HG03064 (cell line): ENCODE data around the gene PDLIM7.

Experiments used
- ATAC-seq: cut with Tn5 transposase; IDR thresholded peaks from one replicate; pipeline ENCODE4 v1.9.1; 2021; ENCODE audit warnings: low read depth; ENCODE audit not compliant: unreplicated experiment

The PDLIM7 gene

DNA sequence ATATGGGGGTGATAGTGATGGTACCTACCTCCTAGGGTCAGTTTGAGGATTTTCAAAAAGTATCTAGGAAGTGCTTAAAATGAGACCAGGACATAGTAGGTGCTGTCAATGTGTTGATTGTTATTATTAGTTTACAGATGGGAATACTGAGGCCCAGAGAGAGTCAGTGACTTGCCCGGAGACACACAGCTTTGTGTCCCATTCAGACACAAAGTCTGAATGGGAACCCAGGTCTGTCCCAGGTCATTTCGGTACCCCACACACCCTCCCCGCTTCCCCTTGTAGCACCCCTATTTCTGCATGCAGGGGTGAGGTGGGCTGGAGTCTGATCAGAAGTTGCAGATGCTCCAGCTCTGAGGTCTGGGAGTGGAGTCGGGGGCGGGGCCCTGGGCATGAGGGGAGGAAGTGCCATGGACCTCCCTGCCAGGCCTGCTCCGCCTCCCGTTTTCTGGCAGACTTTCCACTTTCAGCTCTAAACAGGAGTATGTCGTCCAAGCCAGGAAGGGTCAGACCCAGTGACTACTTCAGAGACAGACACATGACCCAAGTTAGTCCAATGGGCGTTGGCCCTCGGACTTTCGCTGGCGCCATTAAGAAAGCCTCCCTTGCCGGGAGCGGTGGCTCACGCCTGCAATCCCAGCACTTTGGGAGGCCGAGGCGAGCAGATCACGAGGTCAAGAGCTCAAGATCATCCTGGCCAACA lies 20.7 kb downstream of the PDLIM7 start:
- ATAC-seq = no peak

DNA sequence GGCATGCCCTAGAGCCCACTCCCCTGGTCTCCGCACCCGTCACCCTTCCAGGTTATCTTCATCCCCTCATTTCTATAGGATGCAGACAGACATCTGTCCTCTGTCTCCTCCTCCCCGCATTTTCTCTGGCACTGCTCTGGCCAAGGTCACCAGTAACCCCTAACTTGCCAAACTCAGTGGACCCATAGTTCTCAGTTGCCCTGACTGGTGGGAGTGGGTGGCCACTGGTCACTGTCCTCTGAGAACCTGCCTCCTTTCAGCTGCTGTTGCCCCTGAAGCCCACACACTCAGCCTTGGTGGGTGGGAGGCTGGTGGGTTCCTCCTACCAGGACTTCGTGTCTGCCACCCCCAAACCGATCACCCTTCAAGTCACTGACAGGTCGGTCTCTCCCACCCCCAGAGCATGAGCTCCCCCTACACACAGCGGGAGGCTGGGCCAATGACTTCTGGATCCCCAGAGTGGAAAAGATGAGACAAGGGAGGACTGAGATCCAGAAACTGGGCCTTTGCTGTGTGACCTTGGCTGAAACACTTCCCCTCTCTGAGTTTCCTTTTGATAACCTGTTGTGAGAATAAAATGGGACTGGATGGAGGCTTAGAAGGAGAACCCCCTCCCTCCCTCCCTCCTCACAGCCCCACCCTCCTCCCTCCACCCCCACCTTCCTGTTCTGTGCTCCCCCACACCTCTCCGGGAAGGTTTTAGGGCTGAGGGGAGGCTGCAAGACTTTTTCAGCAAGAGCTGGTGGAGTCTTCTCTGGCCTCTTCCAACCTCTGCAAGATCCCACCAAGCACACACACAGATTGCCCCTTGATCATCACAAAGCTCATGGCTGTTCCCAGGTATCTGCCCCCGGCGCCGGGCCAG lies 21.6 kb downstream of the PDLIM7 start:
- ATAC-seq = no peak

DNA sequence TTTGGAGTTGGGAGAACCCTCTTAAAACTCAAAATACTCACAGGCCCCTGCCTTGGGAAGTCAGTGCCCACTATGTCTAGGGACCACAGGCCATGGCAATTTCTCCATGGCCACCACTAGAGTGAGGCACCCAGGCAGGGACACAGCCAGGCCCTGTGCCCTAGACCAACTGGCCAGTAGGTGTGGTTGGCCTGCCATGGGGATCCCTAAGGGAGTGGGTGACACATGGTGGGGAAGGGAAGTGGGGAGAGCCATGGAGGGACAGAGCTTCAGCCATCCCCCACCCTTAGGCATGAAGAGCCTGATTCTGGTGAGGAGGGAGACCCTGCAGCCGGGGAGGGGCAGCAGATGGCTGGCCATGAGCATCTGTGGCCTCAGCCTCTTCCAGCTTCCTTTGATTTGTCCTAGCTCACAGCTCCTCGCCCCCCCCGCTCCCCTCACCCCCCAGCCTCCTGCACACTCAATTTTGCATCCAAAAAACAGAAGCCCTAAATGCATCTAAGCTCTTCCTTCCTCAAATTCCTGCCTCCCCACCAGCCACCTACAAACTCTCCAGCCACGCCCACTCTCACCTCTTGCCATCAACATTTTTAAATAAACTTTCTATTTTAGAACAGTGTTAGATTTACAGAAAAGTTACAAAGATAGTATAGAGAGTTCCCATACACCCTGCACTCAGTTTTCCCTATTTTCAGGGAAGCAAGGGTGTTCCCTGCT lies 22.4 kb downstream of the PDLIM7 start:
- ATAC-seq = no peak

DNA sequence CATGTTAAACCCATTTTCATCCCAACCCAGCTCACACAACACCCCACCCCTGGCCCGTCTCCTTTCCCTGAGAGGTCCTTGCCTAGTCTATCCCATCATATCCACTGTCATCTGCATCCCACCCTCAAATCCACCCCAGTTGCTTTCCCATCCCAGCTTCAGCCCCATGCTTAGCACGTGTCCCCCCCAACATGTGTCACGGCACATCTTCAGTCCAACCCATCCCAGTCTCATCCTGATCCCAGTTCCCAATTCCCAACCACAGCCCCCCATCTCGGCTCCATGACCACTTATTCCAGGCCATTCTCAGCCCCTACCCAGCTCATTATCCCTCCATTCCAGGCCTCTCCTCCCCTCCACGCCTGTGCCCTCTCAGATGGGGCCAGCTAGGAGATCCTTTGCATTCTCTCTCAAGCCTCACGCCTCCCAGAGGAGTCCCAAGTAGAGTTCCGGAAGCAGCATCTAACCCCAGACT lies 23.4 kb downstream of the PDLIM7 start:
- no peak for ATAC-seq

DNA sequence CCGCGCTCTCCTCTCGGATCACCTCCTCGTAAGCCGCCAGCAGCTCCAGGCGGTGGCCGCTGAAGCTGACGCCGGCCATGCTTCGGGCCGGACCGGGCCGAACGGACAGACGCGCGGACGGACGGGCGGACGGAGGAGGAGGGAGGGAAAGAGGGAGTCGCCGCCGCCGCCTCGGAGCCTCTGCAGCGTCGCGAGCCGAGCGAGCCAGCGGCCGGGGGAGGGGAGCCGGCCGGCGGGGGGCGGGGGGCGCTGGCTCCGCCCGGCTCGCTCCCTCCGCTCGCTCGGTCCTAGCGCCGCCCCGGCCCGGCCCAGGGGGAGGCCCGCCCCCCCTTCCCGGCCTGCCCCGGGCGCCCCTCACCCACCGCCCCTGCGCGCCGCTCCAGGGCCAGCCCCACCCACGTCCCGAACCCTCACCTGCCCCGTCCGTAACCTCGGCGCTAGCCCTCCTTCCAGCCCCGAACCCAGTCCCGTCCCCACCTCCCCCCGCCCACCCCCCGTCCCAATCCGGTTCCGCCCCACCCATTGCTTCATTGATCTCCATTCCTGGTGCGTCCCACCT lies 23.9 kb downstream of the PDLIM7 start, which contains the start of gene DBN1:
Gene DBN1 (minus strand): TSS at position 192 of the 559 bp plus-strand sequence. CDS start 113 bp downstream, at position 79.
- ATAC-seq = no peak

DNA sequence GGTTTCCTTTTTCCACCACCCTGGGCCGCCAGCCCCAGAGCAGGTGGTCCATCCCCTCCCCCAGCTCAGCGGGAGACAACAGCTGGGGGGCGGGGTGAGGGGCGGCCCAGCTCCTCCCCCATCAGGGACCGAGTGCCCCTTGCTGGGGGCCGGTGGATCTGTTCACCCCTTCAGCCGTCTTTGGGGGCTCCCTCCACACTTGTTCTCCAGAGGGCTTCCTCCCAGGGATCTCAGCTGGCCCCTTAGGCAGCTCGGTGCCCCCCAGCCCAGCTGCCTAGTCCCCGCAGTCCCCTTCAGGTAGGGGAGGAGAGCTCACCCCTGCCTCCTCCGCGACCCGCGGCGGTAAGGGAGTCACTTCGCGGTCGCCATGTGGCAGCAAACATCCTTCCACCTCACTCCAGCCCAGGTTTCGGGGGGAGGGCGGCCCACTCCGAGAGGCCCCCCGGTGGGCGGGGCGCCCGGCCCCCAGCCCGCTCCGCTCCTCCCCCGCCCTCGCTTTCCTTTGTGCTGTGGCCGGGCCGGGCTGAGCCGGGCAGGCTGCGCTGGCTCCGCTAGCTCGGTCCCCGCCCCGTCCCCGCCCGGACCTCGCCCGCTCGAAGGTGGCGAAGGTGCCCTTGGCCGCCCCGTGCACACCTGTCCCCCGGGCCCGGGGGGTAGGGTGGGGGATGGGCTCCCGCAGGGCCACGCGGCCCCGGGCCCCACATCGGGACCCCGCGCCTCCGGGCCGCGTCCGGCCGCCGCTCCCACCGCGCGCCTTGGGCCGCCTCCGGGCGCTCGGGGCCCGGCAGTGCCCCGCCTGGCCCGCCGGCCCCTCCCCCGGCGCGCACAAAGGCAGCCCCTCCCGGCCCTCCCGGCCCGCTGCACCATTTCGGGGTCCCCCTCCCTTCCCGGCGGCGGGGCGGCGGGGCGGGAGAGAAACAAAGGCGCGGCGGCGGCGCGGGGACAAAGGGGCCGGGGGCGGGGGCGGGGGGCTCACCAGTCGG lies 24.7 kb downstream of the PDLIM7 start:
- ATAC-seq = no peak

DNA sequence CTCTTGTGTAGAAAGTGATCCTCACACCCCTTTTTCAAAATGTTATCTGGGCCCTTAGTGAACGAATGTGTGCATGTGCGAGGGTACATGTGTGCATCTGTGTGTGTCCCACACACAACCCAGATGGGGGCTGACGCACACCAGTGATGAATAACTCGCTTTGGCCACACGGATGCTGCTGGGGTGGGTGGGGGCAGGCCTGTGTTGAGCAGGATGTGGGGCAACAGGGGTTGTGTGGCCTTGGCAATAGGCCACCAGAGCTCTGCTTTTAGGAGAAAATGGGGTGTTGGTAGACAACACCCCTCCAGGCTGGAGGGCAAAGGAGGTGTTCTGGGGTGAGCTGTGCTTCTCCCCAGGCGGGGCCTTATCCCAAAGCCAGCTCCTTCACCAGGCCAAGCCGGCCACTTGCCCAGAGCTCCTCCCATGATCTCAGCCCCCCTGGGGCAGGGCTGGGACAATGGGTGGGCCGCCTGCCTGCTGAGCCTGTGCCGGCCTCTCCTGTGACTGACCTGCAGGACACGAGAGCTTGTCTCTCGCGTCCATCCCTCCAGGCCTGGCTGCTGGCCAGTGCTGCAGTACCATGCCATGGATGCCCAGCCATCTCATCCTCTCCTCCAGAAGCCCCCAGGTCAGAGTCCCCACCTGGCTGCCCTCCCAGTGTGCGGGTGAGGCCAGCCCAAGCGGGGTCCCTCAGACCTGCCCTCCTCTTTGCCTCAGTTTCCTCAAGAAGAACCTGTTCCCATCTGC lies 25.6 kb downstream of the PDLIM7 start:
- no peak for ATAC-seq

DNA sequence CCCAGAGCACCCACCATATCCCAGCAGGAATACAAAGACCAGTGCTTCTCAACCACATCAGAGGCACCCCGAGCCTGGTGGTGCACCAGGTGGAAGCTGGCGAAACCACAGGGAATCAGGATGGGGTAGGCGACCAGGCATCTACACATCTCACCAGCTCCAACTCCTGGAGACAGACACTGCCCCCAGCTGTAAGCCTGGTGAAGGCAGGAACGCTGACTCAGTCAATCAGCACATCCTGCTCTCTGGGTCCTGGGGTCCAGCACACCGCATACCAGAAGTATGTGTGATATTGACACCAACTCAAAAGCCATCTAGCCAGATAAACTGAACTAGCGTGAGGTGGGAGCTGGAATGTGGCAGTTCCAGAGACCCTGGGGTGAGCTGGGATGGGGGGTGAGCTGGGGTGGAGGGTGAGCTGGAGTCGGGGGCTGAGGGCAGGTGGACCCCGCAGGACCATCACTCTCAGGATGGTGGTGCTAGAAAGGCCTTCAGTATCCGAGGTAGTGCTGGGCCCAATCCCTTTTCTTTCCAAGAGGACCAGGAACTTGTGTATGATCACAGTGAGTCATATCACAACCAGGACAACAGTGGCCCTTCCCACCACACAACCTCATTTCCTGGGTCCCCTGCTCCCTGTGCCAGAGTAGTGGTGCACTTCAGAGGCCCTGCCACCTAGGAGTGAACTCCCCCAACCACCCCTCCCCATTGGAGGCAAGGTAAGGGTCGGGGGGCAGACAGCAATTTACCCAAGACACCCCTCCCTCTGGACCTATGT lies 26.5 kb downstream of the PDLIM7 start:
- ATAC-seq = no peak

DNA sequence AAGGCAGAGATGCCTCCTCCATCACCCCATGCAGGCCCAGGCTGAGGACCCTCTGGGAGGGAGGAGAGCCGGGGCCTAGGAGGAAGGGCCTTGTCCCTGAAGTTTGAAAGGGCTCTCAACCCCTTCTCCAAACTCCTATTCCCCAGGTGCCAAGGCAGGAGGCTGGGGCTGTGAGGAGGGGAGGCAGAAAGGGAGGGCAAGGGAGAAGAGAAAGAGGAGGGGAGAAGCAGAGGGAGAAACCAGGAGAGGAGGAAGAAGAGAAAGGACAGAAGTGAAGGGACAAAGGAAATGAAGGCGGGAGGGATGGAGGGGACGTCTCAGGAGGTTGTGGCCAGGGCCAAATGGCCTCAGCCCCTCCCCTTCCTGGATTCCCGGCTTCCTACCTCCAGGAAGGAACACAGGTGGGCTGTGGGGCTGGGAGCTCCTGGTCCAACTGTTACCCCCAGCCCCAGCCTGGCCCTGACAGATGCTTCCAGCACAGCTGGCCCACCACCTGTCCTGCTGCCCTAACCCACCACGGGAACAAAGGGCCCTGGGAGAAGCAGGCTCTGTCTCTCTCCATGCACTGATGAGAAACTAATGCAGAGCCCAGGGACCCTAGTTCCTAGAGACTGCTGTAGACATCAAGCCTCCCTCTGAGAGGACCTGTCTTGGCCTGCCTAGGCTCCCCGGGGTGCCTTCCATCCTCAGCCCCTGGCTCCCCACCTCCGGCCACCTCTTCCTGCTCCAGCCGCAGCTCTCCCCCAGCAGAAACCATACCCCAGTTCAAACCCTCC lies 27.5 kb downstream of the PDLIM7 start:
- ATAC-seq = no peak

DNA sequence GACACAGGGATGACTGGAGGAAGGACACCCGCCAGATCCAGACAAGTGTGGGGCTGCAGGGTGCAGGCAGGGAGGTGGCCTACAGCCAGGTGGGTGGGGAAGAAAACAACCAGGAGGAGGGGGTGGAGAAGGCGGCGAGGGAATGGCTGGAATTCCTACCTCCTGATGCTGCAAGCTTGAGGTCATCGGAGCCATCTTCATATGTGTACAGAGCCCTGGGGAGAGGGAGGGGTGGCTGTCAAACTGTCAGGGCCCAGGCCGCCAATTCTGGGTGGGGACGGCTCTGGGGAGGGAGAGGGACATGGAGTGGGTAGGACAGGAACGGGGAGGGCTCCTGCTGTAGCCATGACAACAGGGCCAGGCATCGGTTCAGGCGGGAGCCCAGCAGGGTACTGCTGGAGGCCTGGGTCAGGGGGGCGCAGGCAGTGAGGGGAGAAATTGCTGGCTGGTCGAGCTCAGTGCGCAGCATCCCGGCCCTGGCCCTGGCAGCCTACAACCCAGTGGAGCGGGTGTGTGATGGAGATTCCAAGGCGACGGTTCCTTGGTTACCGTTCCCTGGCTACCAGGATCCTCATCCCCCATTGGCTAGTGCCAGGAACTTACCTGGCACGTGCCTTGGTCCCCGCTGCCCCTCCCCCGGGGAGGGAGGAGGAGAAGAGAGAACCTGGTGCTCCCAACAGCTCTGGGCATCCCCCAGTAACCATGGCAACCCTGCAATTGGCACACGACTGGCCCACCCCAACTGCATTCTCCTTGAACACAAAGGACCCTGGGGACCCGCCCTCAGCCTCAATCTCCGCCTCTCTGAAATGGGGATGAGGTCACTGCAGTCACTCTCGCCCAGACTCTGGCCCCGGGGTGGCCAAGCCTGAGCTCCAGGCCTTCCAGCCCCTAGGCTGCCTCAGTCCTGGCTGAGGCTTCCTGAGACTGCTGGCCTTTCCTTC lies 28.4 kb downstream of the PDLIM7 start:
- ATAC-seq = no peak

DNA sequence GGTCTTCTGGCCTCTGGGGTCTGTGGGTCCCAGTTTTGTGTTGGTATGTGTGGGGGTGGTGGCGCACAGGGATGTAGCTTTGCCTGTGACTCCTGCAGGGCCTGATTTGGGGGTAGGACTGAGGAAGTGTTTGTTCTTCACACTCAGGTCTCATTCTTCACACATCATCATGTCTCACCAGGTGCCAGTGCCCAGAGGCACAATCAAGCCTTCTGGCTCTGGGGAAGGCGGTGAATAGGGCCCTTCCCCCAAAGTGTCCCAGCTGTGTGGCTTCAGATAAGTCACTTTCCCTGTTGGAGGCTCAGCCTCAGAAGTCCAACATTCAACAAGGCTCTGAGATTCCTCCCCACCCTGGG lies 29.1 kb downstream of the PDLIM7 start:
- no peak for ATAC-seq

DNA sequence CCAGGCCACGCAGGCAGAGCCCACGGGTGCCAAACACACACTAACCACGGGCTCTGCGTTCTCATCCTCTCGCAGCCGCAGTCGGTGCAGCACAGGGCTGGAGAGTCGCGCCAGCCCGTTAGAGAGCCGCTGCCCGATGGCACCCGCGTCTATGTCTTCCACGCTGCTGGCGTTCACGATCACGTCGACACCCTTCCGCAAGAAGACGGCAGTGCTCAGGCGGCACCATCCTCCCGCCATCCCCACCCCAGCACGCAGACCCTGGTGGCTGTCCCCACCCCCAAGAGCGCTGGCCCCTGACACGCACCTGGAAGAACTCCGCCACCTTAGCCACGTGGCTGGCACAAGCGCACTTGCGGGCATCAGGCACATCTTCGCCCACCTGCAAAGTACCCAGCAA lies 30.0 kb downstream of the PDLIM7 start:
- ATAC-seq = no peak

DNA sequence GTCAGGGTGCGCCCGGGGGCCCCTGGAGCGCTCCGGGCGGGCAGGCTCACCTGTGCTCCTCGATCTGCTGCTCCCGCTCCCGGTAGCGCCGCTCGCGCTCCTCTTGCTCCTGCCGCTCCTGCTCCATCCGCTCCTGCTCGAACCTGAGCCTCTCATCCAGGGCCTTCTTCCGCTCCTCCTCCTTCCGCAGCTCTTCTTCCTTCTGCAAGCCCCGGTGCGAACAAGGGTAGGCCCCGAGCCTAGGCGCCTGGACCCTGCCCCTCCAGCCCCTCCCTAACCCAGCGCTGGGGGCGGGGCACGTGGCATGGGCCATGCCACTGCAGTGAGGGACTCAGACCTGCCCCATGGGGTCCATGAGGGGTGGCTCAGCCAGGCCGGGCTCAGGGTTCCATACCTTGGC lies 30.5 kb downstream of the PDLIM7 start:
- no peak for ATAC-seq

DNA sequence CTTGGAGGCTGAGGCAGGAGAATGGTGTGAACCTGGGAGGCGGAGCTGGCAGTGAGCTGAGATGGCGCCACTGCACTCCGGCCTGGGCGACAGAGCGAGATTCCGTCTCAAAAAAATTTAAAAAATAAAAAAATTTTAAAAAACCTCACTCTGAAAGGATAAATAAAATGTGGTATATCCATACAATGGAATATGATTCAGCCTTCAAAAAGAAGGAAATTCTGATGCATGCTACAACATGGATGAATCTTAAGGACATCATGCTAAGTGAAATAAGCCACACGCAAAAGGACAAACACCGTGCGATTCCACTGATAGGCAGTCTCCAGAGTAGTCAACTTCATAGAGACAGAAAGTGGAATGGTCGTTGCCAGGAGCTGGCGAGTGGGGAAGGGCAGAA lies 32.4 kb downstream of the PDLIM7 start:
- ATAC-seq = no peak

DNA sequence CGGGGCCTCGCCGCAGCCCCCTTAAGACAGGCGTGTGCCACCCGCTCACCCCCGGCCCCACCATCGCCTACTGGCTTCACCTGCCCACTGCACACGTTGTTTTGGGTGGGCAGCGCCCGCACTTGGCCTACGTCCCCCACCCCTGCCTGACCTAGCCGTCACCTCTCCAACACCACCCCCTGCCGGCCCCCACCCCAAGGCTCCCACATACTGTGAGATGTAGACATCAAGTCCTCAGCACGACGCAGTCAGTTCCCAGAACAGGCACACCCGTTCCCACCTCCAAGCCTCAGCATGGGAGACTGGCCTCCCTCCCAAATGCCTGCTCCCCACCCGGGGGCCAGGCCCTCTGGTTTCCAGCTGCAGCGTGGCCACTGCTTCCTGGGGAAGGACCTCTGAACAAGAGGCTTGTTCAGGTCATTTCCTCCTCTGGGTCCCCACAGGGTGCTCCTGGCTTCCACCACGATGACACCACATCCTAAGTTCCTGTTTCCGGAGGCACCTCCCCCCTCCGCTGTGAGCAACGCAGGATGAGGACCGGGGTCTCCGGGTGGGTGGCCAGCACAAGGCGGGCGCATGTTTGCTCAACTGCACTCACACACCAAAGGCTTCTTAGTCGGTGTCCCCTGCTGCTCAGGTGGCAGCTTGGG lies 35.3 kb downstream of the PDLIM7 start:
- no peak for ATAC-seq
